Fibroblast of pulmonary artery (primary cell): ENCODE results near the gene APOA4.
A peak's percentile ranks its signal among the peaks of the same experiment; 100 is the strongest.

Experiments used
- DNase-seq: peaks from one replicate; pipeline ENCODE4 v3.0.0-alpha.2; 2010; ENCODE audit warnings: low read depth
- H3K4me3 ChIP-seq: replicated peaks from 2 replicates; pipeline ENCODE4 v1.5.1; 2011; ENCODE audit warnings: low read depth, mild to moderate bottlenecking, control low read depth, low read length, moderate library complexity
- CTCF ChIP-seq: IDR thresholded peaks from 2 replicates; pipeline ENCODE4 v1.5.1; 2011; ENCODE audit warnings: mild to moderate bottlenecking, control low read depth, low read length, inconsistent platforms; ENCODE audit errors: missing control alignments

The APOA4 gene

GRCh38 chr11:116793772-116794097 is 29.4 kb downstream of the APOA4 start:
- TF ChIP-seq CTCF: no peak
- DNase-seq: peak; percentile 43
- no peak overlapping the region for H3K4me3 ChIP-seq

DNA sequence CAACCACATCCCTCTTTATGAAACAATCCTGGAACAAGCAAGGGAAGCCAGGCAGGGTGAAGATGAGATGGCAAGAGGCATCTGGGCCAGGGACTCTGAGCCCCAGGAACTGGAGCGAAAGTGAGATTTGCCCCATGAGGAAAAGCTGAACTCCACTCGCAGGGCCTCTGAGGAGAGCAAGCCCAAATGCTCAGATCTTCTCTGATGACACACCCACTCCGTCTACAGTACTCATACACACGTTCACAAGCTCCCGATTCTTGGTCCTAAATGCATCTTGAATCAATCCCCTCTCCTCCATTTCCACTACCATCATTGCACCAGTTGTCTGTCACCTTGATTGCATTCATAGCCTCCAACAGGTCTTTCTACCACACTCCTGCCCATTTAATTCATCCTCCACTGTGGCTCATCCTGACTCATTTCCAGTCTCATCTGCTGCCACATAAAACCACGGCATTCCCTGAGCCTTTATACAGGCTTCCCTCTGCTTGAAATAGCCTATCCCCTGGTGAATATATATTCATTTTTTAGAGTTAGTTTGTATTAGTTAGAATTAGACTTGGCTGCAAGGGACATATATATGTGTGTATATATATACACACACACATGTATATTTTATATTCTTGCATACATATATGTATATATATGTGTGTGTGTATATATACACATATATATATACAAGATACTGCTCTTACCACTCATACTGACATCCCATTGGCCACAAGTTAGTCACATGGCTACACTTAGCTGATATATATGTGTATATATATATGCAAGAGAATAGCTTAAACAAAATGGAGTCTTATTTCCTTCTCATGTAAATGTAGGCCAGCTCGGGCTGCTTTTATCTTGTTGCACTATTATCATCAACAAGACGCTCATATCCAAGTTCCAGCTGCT is 30.0 kb downstream of the APOA4 start:
- no peak for TF ChIP-seq CTCF
- no peak overlapping the region for H3K4me3 ChIP-seq
- DNase-seq: peak; percentile 54

DNA sequence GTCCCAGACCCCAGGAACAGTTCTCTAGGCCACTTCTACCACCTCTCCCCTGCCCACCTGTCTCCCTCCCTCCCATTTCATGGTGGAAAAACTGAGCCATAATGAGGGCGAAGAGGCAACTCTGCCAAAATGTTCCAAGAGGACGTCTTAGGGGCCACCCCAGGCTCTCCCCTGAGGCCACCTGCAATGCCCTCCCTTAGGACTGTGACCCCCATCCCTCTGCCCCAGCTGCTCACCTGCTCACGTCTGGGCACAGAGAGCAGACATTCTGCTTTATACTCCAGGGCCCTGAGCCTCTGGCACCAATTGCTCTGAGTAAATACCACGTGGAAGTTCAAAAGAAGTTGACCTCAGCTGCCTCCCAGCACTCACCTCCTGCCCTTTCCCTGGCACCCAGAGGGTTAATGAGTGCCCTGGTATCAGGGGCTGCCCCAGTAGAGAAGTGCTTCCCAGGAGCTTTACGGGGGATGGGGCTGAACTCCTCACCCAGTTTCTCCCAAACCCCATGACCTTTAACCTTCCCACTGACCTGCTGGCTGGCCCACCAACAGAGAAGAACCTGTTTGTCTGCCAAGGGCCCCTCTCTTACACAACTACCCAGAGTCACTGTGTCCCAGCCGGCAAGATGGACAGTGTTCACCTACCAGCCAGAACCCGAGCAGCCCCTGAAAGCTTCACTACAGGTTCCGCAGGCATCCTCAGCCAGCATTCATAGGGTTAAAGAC is 30.8 kb downstream of the APOA4 start:
- TF ChIP-seq CTCF: no peak
- no peak overlapping the region for H3K4me3 ChIP-seq
- DNase-seq: no peak

- no peak within 1 kb of the TSS for H3K4me3 ChIP-seq
- DNase-seq: no peak
- no peak for TF ChIP-seq CTCF
Measured at GRCh38 chr11:116791813-116792143, 31.3 kb downstream of the APOA4 start, which contains the start of gene APOA5. APOA5 (minus strand) TSS chr11:116791879; CDS start chr11:116791860, 19 bp downstream.

GRCh38 chr11:116791002-116791812 is 31.9 kb downstream of the APOA4 start:
- H3K4me3 ChIP-seq: no peak overlapping the region
- DNase-seq: peak; percentile 74
- peak; percentile 90 for TF ChIP-seq CTCF

GRCh38 chr11:116790167-116791001 is 32.7 kb downstream of the APOA4 start:
- H3K4me3 ChIP-seq: no peak overlapping the region
- DNase-seq: no peak
- TF ChIP-seq CTCF: no peak
